DOHH2 (cell line): Measurements from ENCODE around the gene PLXNA2.

ENCODE experiments used
- CTCF ChIP-seq: fragments of 200-600 bp; sonication (generic); IDR thresholded peaks from one replicate; pipeline ENCODE4 v1.5.1; 2014; ENCODE audit warnings: antibody characterized with exemption, mild to moderate bottlenecking, low read depth, low read length; ENCODE audit not compliant: poor library complexity, severe bottlenecking
- EZH2phosphoT487 ChIP-seq: fragments of 200-600 bp; sonication (generic); IDR thresholded peaks from 2 replicates; pipeline ENCODE4 v1.6.1; 2017; ENCODE audit warnings: borderline replicate concordance, mild to moderate bottlenecking, antibody characterized with exemption, low read length, moderate library complexity, mixed read lengths

- TF ChIP-seq CTCF = no peak
- no peak for TF ChIP-seq EZH2phosphoT487
Observed at GRCh38 chr1:208083016-208083714, 161.0 kb downstream of the PLXNA2 start.
